K562 (cell line): ENCODE data around the gene ZDHHC3. TPM values are rescaled to one million over a fixed set of nuclear protein-coding genes. Genes with fewer than 3 reads are reported as not detected.

ENCODE experiments used
- ATF7 ChIP-seq: fragments of 450-650 bp; IDR thresholded peaks from 2 replicates; pipeline ENCODE4 v1.7.1; 2014; ENCODE audit warnings: mild to moderate bottlenecking, moderate library complexity
- CBX1 ChIP-seq: sonication (generic); IDR thresholded peaks from 2 replicates; pipeline ENCODE4 v1.6.1; 2016; ENCODE audit warnings: antibody characterized with exemption, low read depth, mild to moderate bottlenecking
- CHD7 ChIP-seq: fragments of 200-600 bp; sonication (generic); IDR thresholded peaks from one replicate; pipeline ENCODE4 v1.6.1; 2012; ENCODE audit warnings: mild to moderate bottlenecking, low read depth, low read length, inconsistent platforms
- CSDE1 ChIP-seq, 2 experiments: fragments of 450-650 bp; IDR thresholded peaks; 2 replicates each; pipeline ENCODE4 v1.6.1; 2016; ENCODE audit warnings: mild to moderate bottlenecking in 1 of 2
- FOXP4 ChIP-seq: sonication (generic); formaldehyde crosslinking; IDR thresholded peaks from 2 replicates; pipeline ENCODE4 v1.8.0; 2022; ENCODE audit warnings: mild to moderate bottlenecking, missing genetic modification reagents, borderline replicate concordance
- HNRNPK ChIP-seq: fragments of 200-400 bp; formaldehyde crosslinking; IDR thresholded peaks from one replicate; pipeline ENCODE4 v1.6.1; 2018; ENCODE audit warnings: mild to moderate bottlenecking, low read depth, low read length; ENCODE audit not compliant: poor library complexity, severe bottlenecking
- PHF21A ChIP-seq: fragments of 450-650 bp; IDR thresholded peaks from 2 replicates; pipeline ENCODE4 v1.6.1; 2017; ENCODE audit warnings: low read depth, borderline replicate concordance
- PHF8 ChIP-seq: fragments of 200-600 bp; sonication (generic); IDR thresholded peaks from 2 replicates; pipeline ENCODE4 v1.6.1; 2012; ENCODE audit warnings: mixed run types, mild to moderate bottlenecking, inconsistent platforms, low read length, moderate library complexity, borderline replicate concordance
- PTRF ChIP-seq: fragments of 450-650 bp; IDR thresholded peaks from 2 replicates; pipeline ENCODE4 v1.6.1; 2016; ENCODE audit warnings: mild to moderate bottlenecking, missing genetic modification characterization, missing compliant biosample characterization
- RFX1 ChIP-seq: fragments of 450-650 bp; IDR thresholded peaks from 2 replicates; pipeline ENCODE4 v1.6.1; 2016; ENCODE audit warnings: mild to moderate bottlenecking, moderate library complexity
- TAL1 ChIP-seq: fragments of 450-650 bp; IDR thresholded peaks from 2 replicates; pipeline ENCODE4 v1.6.1; 2016; ENCODE audit warnings: mild to moderate bottlenecking
- YY1 ChIP-seq, 3 experiments: IDR thresholded peaks; 2 replicates each; pipeline ENCODE4 v1.6.1; 2011; ENCODE audit warnings: low read length in 2 of 3, mild to moderate bottlenecking in 2 of 3, moderate library complexity in 2 of 3, borderline replicate concordance in 1 of 3, control low read depth in 1 of 3, low read depth in 1 of 3; ENCODE audit not compliant: insufficient read depth in 3 of 3, insufficient replicate concordance in 2 of 3, control insufficient read depth in 1 of 3, insufficient read length in 1 of 3; ENCODE audit errors: extremely low read depth in 1 of 3
- ZNF354B ChIP-seq: fragments of 250-450 bp; sonication (Bioruptor Pico); IDR thresholded peaks from 2 replicates; pipeline ENCODE4 v1.4.0; 2020
- polyA plus RNA-seq, 8 experiments: library from polyadenylated mRNA; depleted of rRNA in 4 of 8; stranded (reverse) in 5 of 8; unstranded in 3 of 8; fragments of >200 nt; fragmentation: Nextera tagmentation in 2 of 8; fragmentation: Illumina TruSeq in 1 of 8; extraction: Ambion mirVana in 2 of 8; extraction: Trizol in 1 of 8; gene quantifications; 2 replicates each; pipeline versions ENCODE4 v1.2.1 to v1.2.3, GENCODE V29; 2011 to 2014; ENCODE audit warnings: inconsistent platforms in 1 of 8, missing spikeins in 1 of 8
- total RNA-seq, 7 experiments: library from RNA; depleted of rRNA in 6 of 7; stranded (reverse); fragments of >200 nt in 6 of 7; fragmentation: Illumina TruSeq in 2 of 7; extraction: Trizol in 2 of 7; gene quantifications; 2 replicates each; pipeline versions ENCODE4 v1.2.1 to v1.2.3, GENCODE V29; 2011 to 2021; ENCODE audit warnings: low replicate concordance in 1 of 7

The ZDHHC3 gene
- total and polyA plus RNA-seq, 9 of the 15 experiments (the other 6 are each of a cell fraction or from before 2014, with no cell fraction given) = 10.3 to 120 (median 67.2) TPM

GRCh38 chr3:44976002-44976815 is at the start of gene ZDHHC3, which contains the start of gene EXOSC7 (continued):
- peak; percentile 21; the same call in 1 of the 2 replicates for TF ChIP-seq ATF7
- peak in 1 of 2 experiments; percentile 58; a peak in 1 of 4 replicates for TF ChIP-seq CSDE1 (IDR thresholded peaks at IDR 0.05)
- 0 out of 2 replicates have a peak, but pooled peaks have one; percentile 34 for TF ChIP-seq FOXP4 (CRISPR knock-in tag)
- TF ChIP-seq CBX1 = peak; percentile 68
- TF ChIP-seq HNRNPK = no peak
- no peak for TF ChIP-seq TAL1
- TF ChIP-seq CHD7 = no peak
- TF ChIP-seq YY1 (IDR thresholded peaks at IDR 0.05; ENCODE audit: borderline replicate concordance in 1 of 3, control insufficient read depth in 1 of 3, extremely low read depth in 1 of 3, insufficient read depth in 3 of 3, insufficient read length in 1 of 3, insufficient replicate concordance in 2 of 3, low read depth in 1 of 3, low read length in 2 of 3) = peak; percentile 74 to 96 (median 92)
- TF ChIP-seq PTRF = no peak
- TF ChIP-seq RFX1 = no peak
- TF ChIP-seq PHF21A = no peak
- TF ChIP-seq ZNF354B = no peak
- peak; percentile 97 for TF ChIP-seq PHF8
